Ascending aorta (tissue), 2 donors: ENCODE data around the gene LZTS2. TPM values are rescaled to one million over a fixed set of nuclear protein-coding genes. Genes with fewer than 3 reads are reported as not detected.

Source experiments
- DNase-seq, 2 donors: peaks; one replicate each; pipeline ENCODE4 v3.0.0-alpha.2; 2019; ENCODE audit warnings: low spot score in 2 of 2
- H3K27ac ChIP-seq, 2 donors: fragments of 200-600 bp; sonication (generic); one replicate each; pipeline ENCODE4 v1.5.1; 2016 to 2017; ENCODE audit warnings: mild to moderate bottlenecking in 1 of 2
- H3K27me3 ChIP-seq: fragments of 200-600 bp; sonication (generic); one replicate; pipeline ENCODE4 v1.5.1; 2017
- H3K36me3 ChIP-seq, 2 donors: fragments of 200-600 bp; sonication (generic); one replicate each; pipeline ENCODE4 v1.5.1; 2016
- H3K4me1 ChIP-seq, 2 donors: fragments of 200-600 bp; sonication (generic); one replicate each; pipeline ENCODE4 v1.5.1; 2016 to 2017; ENCODE audit warnings: mild to moderate bottlenecking in 1 of 2
- H3K4me3 ChIP-seq, 2 donors: fragments of 200-600 bp; sonication (generic); one replicate each; pipeline ENCODE4 v1.5.1; 2016 to 2017; ENCODE audit warnings: mild to moderate bottlenecking in 1 of 2
- H3K9me3 ChIP-seq, 2 donors: fragments of 200-600 bp; sonication (generic); one replicate each; pipeline ENCODE4 v1.5.1; 2016
- CTCF ChIP-seq, 3 experiments: fragments of 200-600 bp in 2 of 3; fragments of 450-650 bp in 1 of 3; sonication (generic) in 2 of 3; IDR thresholded peaks; one replicate each; pipeline ENCODE4 v1.5.1; 2016 to 2019; ENCODE audit warnings: antibody characterized with exemption in 3 of 3, mild to moderate bottlenecking in 1 of 3, moderate library complexity in 1 of 3
- intact Hi-C: fragments of 100-400 bp; cut with DNase I; formaldehyde crosslinking; loops from one replicate; pipeline ENCODE4 v1.15.1; 2023
- total RNA-seq: library from RNA; depleted of rRNA; stranded (reverse); fragments of >200 nt; gene quantifications from one replicate; pipeline ENCODE4 v1.1.0, GENCODE V29; 2016

LZTS2 gene
- total RNA-seq, 1 donor from 2014 or later, result 169 TPM

- no peak overlapping the region for H3K4me3 ChIP-seq
- no peaks in the 10 kb centered on the region for H3K36me3 ChIP-seq
- no peaks in the 10 kb centered on the region for H3K27me3 ChIP-seq
- intact Hi-C loops, result no loop called here
- TF ChIP-seq CTCF (IDR thresholded peaks at IDR 0.05), result peak; percentile 88 to 94 (median 92)
- no peaks in the 10 kb centered on the region for H3K9me3 ChIP-seq
- H3K27ac ChIP-seq, result no peak overlapping the region
- peak in 1 of 2 donors; percentile 91 for DNase-seq
- peaks cover 9 to 16% of the 10 kb centered on the region in 2 donors for H3K4me1 ChIP-seq
Measured at GRCh38 chr10:101014230-101014884, 14.7 kb downstream of the LZTS2 start.

- no peaks in the 10 kb centered on the region for H3K9me3 ChIP-seq
- no peak overlapping the region for H3K27ac ChIP-seq
- no peak for DNase-seq
- no peaks in the 10 kb centered on the region for H3K27me3 ChIP-seq
- no peaks in the 10 kb centered on the region for H3K36me3 ChIP-seq
- H3K4me3 ChIP-seq, result no peak overlapping the region
- TF ChIP-seq CTCF (IDR thresholded peaks at IDR 0.05), result no peak
- intact Hi-C loops, result no loop called here
- peaks cover 9 to 16% of the 10 kb centered on the region in 2 donors for H3K4me1 ChIP-seq
Measured at GRCh38 chr10:101014966-101015581, 15.5 kb downstream of the LZTS2 start.

DNA sequence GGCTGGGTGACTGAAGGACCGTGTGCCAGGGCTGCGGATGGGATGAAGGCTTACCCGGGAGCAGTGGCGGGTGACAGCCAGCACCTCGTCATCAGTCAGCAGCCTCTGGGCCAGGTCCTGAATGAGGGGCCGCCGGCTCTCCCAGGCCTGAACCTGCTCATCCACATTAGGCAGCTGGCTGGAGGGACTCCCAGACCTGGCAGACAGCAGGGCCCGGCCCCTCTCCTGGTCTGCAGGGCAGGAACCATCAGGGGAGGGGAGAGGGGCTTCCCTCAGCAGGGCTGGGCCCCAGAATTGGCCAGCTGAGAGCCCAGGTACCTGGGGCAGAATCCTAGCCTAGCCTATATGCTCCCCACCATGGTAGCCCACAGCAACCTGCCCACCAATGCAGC is 16.0 kb downstream of the LZTS2 start:
- Histone ChIP-seq H3K36me3 (no peaks in the 10 kb centered on the region), H3K4me3 (no peak overlapping the region), H3K27ac (no peak overlapping the region), H3K9me3 (no peaks in the 10 kb centered on the region), H3K4me1 (peaks cover 9 to 16% of the 10 kb centered on the region in 2 donors), H3K27me3 (no peaks in the 10 kb centered on the region)
- intact Hi-C loops, result no loop called here
- DNase-seq, result no peak
- TF ChIP-seq CTCF (IDR thresholded peaks at IDR 0.05), result no peak

DNA sequence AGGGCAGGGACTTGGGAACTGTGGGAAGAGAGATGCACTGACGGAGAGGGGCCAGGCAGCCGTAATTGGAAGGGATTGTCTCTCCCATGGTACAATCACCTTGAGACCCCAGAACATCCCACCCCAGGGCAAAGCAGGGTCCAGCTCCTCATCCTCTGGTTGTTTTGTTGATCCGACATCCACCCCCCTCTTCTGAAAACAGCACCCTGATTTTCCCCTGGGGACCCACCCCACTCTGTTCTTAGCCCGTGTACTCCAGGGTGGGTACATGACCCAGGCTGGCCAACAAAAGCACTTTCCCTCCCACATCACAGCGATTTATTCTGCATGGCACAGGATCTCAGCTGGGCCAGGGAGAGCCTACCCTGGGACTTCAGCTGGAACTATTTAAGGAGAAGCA is 17.2 kb downstream of the LZTS2 start:
- no peaks in the 10 kb centered on the region for H3K36me3 ChIP-seq
- TF ChIP-seq CTCF (IDR thresholded peaks at IDR 0.05), result no peak
- H3K27me3 ChIP-seq, result no peaks in the 10 kb centered on the region
- no peak for DNase-seq
- H3K27ac ChIP-seq, result no peak overlapping the region
- no peaks in the 10 kb centered on the region for H3K9me3 ChIP-seq
- no peak overlapping the region for H3K4me3 ChIP-seq
- H3K4me1 ChIP-seq, result peaks cover 9 to 16% of the 10 kb centered on the region in 2 donors
- intact Hi-C loops, result no loop called here

DNA sequence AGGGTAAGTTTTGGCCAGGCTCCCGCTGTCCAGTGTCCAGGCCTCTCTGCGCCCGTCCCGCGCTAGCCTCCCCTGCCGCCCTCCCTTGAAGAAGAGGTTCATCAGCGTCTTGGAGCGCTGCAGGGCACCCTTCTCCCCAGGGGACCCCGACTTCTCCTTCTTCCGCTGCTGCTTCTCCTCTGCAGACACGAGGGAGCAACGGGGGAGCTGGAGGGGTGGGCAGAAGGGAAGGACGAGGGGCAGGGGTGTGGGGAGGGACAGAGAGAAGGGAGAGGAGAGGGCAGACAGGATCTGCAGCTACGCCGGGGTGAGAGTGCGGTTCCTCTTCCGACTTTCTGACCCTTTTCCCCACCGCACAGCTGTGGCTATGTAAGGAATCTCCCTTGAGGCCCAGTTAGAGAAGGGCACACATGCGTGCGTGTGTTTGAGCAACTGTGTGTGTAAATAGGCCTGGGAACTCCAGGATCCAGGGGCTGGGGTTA is 18.6 kb downstream of the LZTS2 start:
- Histone ChIP-seq H3K4me1 (peaks cover 5 to 10% of the 10 kb centered on the region in 2 donors), H3K27ac (no peak overlapping the region), H3K36me3 (no peaks in the 10 kb centered on the region), H3K9me3 (no peaks in the 10 kb centered on the region), H3K27me3 (no peaks in the 10 kb centered on the region), H3K4me3 (no peak overlapping the region)
- peak in 1 of 2 donors; percentile 61 for DNase-seq
- no peak for TF ChIP-seq CTCF (IDR thresholded peaks at IDR 0.05)
- intact Hi-C loops, result no loop called here
